ENCODE results near the gene DYNC2H1. TPM values are rescaled to one million over a fixed set of nuclear protein-coding genes. Genes with fewer than 3 reads are reported as not detected.

The DYNC2H1 gene
- total and polyA plus RNA-seq, 7 donors = 0.79 to 2.3 (median 1.3) TPM

DNA sequence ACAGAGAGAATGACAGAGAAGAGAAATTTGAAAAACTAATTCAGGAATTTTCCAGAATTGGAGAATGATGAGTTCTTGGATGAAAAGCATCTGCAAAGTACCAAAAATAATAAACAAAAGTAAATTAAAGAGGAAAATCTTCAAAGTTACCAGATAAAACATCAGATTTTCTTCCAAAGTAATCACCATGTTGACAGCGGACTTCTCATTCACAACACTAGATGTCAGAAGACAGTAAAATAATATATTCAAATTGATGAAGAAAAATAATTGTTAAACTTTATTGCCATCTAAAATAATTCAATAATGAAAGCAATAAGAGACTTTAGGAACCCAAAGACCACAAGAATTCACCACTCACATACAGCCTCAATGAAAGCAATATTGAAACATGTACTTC lies 355.2 kb downstream of the DYNC2H1 start:
- no peaks in the 10 kb centered on the region for H3K4me1 ChIP-seq
- no peak overlapping the region for H3K4me3 ChIP-seq
- no peak for DNase-seq
- 92 to 100% (median 99%) methylated on average over 1 of the region's 1 CpG for WGBS, 3 donors
- no peak overlapping the region for H3K27ac ChIP-seq
- H3K27me3 ChIP-seq (ENCODE audit: insufficient read depth in 3 of 3, low read length in 2 of 3) = no peaks in the 10 kb centered on the region
- H3K9me3 ChIP-seq = no peaks in the 10 kb centered on the region
- TF ChIP-seq CTCF (IDR thresholded peaks at IDR 0.05) = no peak
- no peaks in the 10 kb centered on the region for H3K36me3 ChIP-seq (ENCODE audit: insufficient read depth in 1 of 2, low read depth in 1 of 2)
- no peak for ATAC-seq
- intact Hi-C loops (cut with DNase I) = no loop called here

- H3K4me1 ChIP-seq = no peaks in the 10 kb centered on the region
- no peak for TF ChIP-seq CTCF (IDR thresholded peaks at IDR 0.05)
- WGBS, 3 donors = 66 to 73% (median 70%) methylated on average over 3 of the region's 3 CpGs
- no peaks in the 10 kb centered on the region for H3K36me3 ChIP-seq (ENCODE audit: insufficient read depth in 1 of 2, low read depth in 1 of 2)
- H3K4me3 ChIP-seq = no peak overlapping the region
- H3K27me3 ChIP-seq (ENCODE audit: insufficient read depth in 3 of 3, low read length in 2 of 3) = no peaks in the 10 kb centered on the region
- no peak overlapping the region for H3K27ac ChIP-seq
- intact Hi-C loops (cut with DNase I) = no loop called here
- no peaks in the 10 kb centered on the region for H3K9me3 ChIP-seq
- ATAC-seq (no peak), DNase-seq (no peak)
Measured at GRCh38 chr11:103465555-103466140, 356.4 kb downstream of the DYNC2H1 start.

GRCh38 chr11:103471546-103471945 lies 362.3 kb downstream of the DYNC2H1 start:
- no peak overlapping the region for H3K4me3 ChIP-seq
- intact Hi-C loops (cut with DNase I) = no loop called here
- no peaks in the 10 kb centered on the region for H3K27me3 ChIP-seq (ENCODE audit: insufficient read depth in 3 of 3, low read length in 2 of 3)
- H3K4me1 ChIP-seq = no peaks in the 10 kb centered on the region
- DNase-seq (no peak), ATAC-seq (no peak)
- no peak for TF ChIP-seq CTCF (IDR thresholded peaks at IDR 0.05)
- H3K9me3 ChIP-seq = no peaks in the 10 kb centered on the region
- 97 to 98% (median 98%) methylated on average over 4 of the region's 4 CpGs for WGBS, 3 donors
- no peaks in the 10 kb centered on the region for H3K36me3 ChIP-seq (ENCODE audit: insufficient read depth in 1 of 2, low read depth in 1 of 2)
- no peak overlapping the region for H3K27ac ChIP-seq

DNA sequence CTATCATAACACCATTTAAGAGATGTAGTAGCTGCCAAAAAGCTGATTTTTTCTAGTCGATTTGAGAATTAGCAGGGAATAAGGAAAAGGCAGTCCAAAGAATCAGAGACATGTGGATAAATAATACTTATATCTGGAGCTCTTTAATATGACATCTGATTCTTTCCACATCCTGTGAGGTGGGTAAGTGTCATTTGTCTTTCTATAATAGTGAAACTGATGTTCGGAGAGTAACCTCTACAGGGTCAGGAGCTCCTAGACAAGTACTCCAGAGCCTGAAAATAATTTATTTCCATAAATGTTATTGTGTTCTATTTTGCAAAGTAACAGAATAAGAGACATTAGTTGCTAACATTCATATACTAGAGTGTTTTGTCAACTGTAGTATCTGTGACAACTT lies 367.6 kb downstream of the DYNC2H1 start:
- DNase-seq (no peak), ATAC-seq (no peak)
- Histone ChIP-seq H3K9me3 (no peaks in the 10 kb centered on the region), H3K4me1 (no peaks in the 10 kb centered on the region), H3K36me3 (ENCODE audit: insufficient read depth in 1 of 2, low read depth in 1 of 2) (no peaks in the 10 kb centered on the region), H3K27ac (no peak overlapping the region), H3K4me3 (no peak overlapping the region), H3K27me3 (ENCODE audit: insufficient read depth in 3 of 3, low read length in 2 of 3) (no peaks in the 10 kb centered on the region)
- intact Hi-C loops (cut with DNase I) = no loop called here
- no peak for TF ChIP-seq CTCF (IDR thresholded peaks at IDR 0.05)
- WGBS, 3 donors = 78 to 83% (median 78%) methylated on average over 2 of the region's 2 CpGs

- DNase-seq (no peak), ATAC-seq (no peak)
- no peaks in the 10 kb centered on the region for H3K27me3 ChIP-seq (ENCODE audit: insufficient read depth in 3 of 3, low read length in 2 of 3)
- H3K4me1 ChIP-seq = no peaks in the 10 kb centered on the region
- no peak for TF ChIP-seq CTCF (IDR thresholded peaks at IDR 0.05)
- 46 to 65% (median 56%) methylated on average over 4 of the region's 4 CpGs for WGBS, 3 donors
- H3K36me3 ChIP-seq (ENCODE audit: insufficient read depth in 1 of 2, low read depth in 1 of 2) = no peaks in the 10 kb centered on the region
- no peak overlapping the region for H3K27ac ChIP-seq
- H3K4me3 ChIP-seq = no peak overlapping the region
- intact Hi-C loops (cut with DNase I) = no loop called here
- no peaks in the 10 kb centered on the region for H3K9me3 ChIP-seq
Measured at GRCh38 chr11:103480421-103480820, 371.2 kb downstream of the DYNC2H1 start.

Measured in psoas muscle (tissue), 8 donors.